Uterus (tissue), 4 donors: Measurements from ENCODE around the gene CALML5. TPM values are rescaled to one million over a fixed set of nuclear protein-coding genes. Genes with fewer than 3 reads are reported as not detected.

Experiments used
- DNase-seq, 2 donors: peaks; one replicate each; pipeline ENCODE4 v3.0.0-alpha.2; 2019 to 2020
- H3K27ac ChIP-seq, 2 donors: fragments of 200-600 bp; sonication (generic); 1 replicate in 1 of 2; 2 replicates in 1 of 2; pipeline ENCODE4 v1.5.1; 2016 to 2018
- H3K27me3 ChIP-seq, 2 donors: fragments of 200-600 bp; sonication (generic); one replicate each; pipeline ENCODE4 v1.5.1; 2018 to 2019; ENCODE audit warnings: control low read depth in 1 of 2
- H3K36me3 ChIP-seq, 2 donors: fragments of 200-600 bp; sonication (generic); one replicate each; pipeline ENCODE4 v1.5.1; 2019; ENCODE audit warnings: control low read depth in 1 of 2
- H3K4me1 ChIP-seq, 2 donors: fragments of 200-600 bp; sonication (generic); one replicate each; pipeline ENCODE4 v1.5.1; 2018 to 2019; ENCODE audit warnings: control low read depth in 1 of 2
- H3K4me3 ChIP-seq, 2 donors: fragments of 200-600 bp; sonication (generic); 1 replicate in 1 of 2; 2 replicates in 1 of 2; pipeline ENCODE4 v1.5.1; 2018 to 2019; ENCODE audit warnings: mild to moderate bottlenecking in 1 of 2
- H3K9me3 ChIP-seq, 2 donors: fragments of 200-600 bp; sonication (generic); one replicate each; pipeline ENCODE4 v1.5.1; 2019; ENCODE audit warnings: control low read depth in 1 of 2
- CTCF ChIP-seq, 4 experiments: fragments of 200-600 bp in 2 of 4; fragments of 450-650 bp in 2 of 4; sonication (generic) in 2 of 4; IDR thresholded peaks; one replicate each; pipeline ENCODE4 v1.5.1; 2016 to 2019; ENCODE audit warnings: antibody characterized with exemption in 4 of 4, mild to moderate bottlenecking in 2 of 4, moderate library complexity in 1 of 4
- POLR2A ChIP-seq, 2 donors: fragments of 450-650 bp; IDR thresholded peaks; one replicate each; pipeline ENCODE4 v1.6.1; 2016; ENCODE audit warnings: antibody characterized with exemption in 2 of 2, mild to moderate bottlenecking in 1 of 2, moderate library complexity in 1 of 2
- intact Hi-C: fragments of 100-400 bp; cut with DNase I; formaldehyde crosslinking; loops from one replicate; pipeline ENCODE4 v1.15.1; 2023; ENCODE audit warnings: low total_unique reads
- total RNA-seq, 4 donors: library from RNA; depleted of rRNA in 3 of 4; stranded (reverse); fragments of >200 nt in 3 of 4; gene quantifications; one replicate each; pipeline versions ENCODE4 v1.1.0 to v1.2.4, GENCODE V29; 2014 to 2023
- donor health status: DM: yes; HTN: yes; CAD: no.

Gene CALML5
- total RNA-seq, 4 donors from 2014 or later = not detected

GRCh38 chr10:5542100-5542499 lies 42.7 kb upstream of the CALML5 start:
- TF ChIP-seq CTCF (IDR thresholded peaks at IDR 0.05) (no peak), POLR2A (IDR thresholded peaks at IDR 0.05) (no peak)
- Histone ChIP-seq H3K4me3 (no peak overlapping the region), H3K27me3 (no peaks in the 10 kb centered on the region), H3K4me1 (peaks cover 0 to 6% of the 10 kb centered on the region in 2 donors), H3K36me3 (no peaks in the 10 kb centered on the region), H3K27ac (no peak overlapping the region), H3K9me3 (peaks cover 0 to 5% of the 10 kb centered on the region in 2 donors)
- no peak for DNase-seq
- intact Hi-C loops = no loop called here

- no peak for DNase-seq
- Histone ChIP-seq H3K36me3 (no peaks in the 10 kb centered on the region), H3K4me3 (no peak overlapping the region), H3K4me1 (no peaks in the 10 kb centered on the region), H3K27ac (no peak overlapping the region), H3K27me3 (no peaks in the 10 kb centered on the region), H3K9me3 (peaks cover 0 to 5% of the 10 kb centered on the region in 2 donors)
- TF ChIP-seq CTCF (IDR thresholded peaks at IDR 0.05) (no peak), POLR2A (IDR thresholded peaks at IDR 0.05) (no peak)
- intact Hi-C loops = no loop called here
Measured at GRCh38 chr10:5540891-5541290, 41.5 kb upstream of the CALML5 start.

- no peaks in the 10 kb centered on the region for H3K4me1 ChIP-seq
- intact Hi-C loops = no loop called here
- H3K27me3 ChIP-seq = no peaks in the 10 kb centered on the region
- no peak for TF ChIP-seq POLR2A (IDR thresholded peaks at IDR 0.05)
- TF ChIP-seq CTCF (IDR thresholded peaks at IDR 0.05) = no peak
- H3K36me3 ChIP-seq = no peaks in the 10 kb centered on the region
- H3K4me3 ChIP-seq = no peak overlapping the region
- H3K27ac ChIP-seq = no peak overlapping the region
- peak in 1 of 2 donors; percentile 1 for DNase-seq
- H3K9me3 ChIP-seq = peaks cover 0 to 5% of the 10 kb centered on the region in 2 donors
Measured at GRCh38 chr10:5540080-5540479, 40.7 kb upstream of the CALML5 start.

GRCh38 chr10:5538892-5539651 lies 39.7 kb upstream of the CALML5 start:
- Histone ChIP-seq H3K4me3 (no peak overlapping the region), H3K9me3 (peaks cover 0 to 5% of the 10 kb centered on the region in 2 donors), H3K4me1 (no peaks in the 10 kb centered on the region), H3K36me3 (no peaks in the 10 kb centered on the region), H3K27ac (peak overlapping the region; percentile 3 to 32), H3K27me3 (no peaks in the 10 kb centered on the region)
- peak in 1 of 2 donors; percentile 3 for DNase-seq
- intact Hi-C loops = no loop called here
- no peak for TF ChIP-seq POLR2A (IDR thresholded peaks at IDR 0.05)
- TF ChIP-seq CTCF (IDR thresholded peaks at IDR 0.05) = no peak

- no peaks in the 10 kb centered on the region for H3K4me1 ChIP-seq
- peak overlapping the region; percentile 15 to 32 for H3K27ac ChIP-seq
- H3K36me3 ChIP-seq = no peaks in the 10 kb centered on the region
- H3K4me3 ChIP-seq = no peak overlapping the region
- peaks cover 0 to 5% of the 10 kb centered on the region in 2 donors for H3K9me3 ChIP-seq
- intact Hi-C loops = no loop called here
- TF ChIP-seq CTCF (IDR thresholded peaks at IDR 0.05) = no peak
- TF ChIP-seq POLR2A (IDR thresholded peaks at IDR 0.05) = no peak
- peak in 1 of 2 donors; percentile 7 for DNase-seq
- no peaks in the 10 kb centered on the region for H3K27me3 ChIP-seq
Measured at GRCh38 chr10:5538446-5538845, 39.1 kb upstream of the CALML5 start.
